HEK293 (cell line): ENCODE measurements around the gene KRTCAP2.

ENCODE experiments used
- CTCF ChIA-PET: fragments of 350-600 bp; formaldehyde crosslinking; extraction: SDS; loops from one replicate; lab custom pipeline; 2021; ENCODE audit warnings: antibody characterized with exemption; lab: Yijun Ruan, JAX
- POLR2A ChIA-PET: fragments of 300-600 bp; formaldehyde crosslinking; extraction: SDS; loops from one replicate; lab custom pipeline; 2020; ENCODE audit warnings: antibody characterized with exemption, inconsistent platforms; lab: Yijun Ruan, JAX
- H3K27ac ChIP-seq: fragments of 200-500 bp; sonication (Bioruptor generic); 2 replicates; pipeline ENCODE4 v1.5.1; 2014; ENCODE audit warnings: low read depth, low read length, control low read depth, inconsistent platforms; ENCODE audit errors: extremely low read depth
- H3K36me3 ChIP-seq, 2 experiments: fragments of 200-500 bp in 1 of 2; sonication (Bioruptor generic) in 1 of 2; 1 replicate in 1 of 2; 2 replicates in 1 of 2; pipeline ENCODE4 v1.5.1; 2014 to 2017; ENCODE audit warnings: inconsistent platforms in 2 of 2, low read length in 2 of 2; ENCODE audit not compliant: control insufficient read depth in 2 of 2, insufficient read depth in 1 of 2
- H3K4me1 ChIP-seq: fragments of 200-500 bp; sonication (Bioruptor generic); 2 replicates; pipeline ENCODE4 v1.5.1; 2014; ENCODE audit warnings: mild to moderate bottlenecking, low read length, inconsistent platforms; ENCODE audit not compliant: control insufficient read depth, insufficient read depth
- H3K4me3 ChIP-seq: 2 replicates; pipeline ENCODE4 v1.5.1; 2011; ENCODE audit warnings: low read depth, mild to moderate bottlenecking, control low read depth, low read length, moderate library complexity
- H3K9me3 ChIP-seq: fragments of 200-500 bp; sonication (Bioruptor generic); 2 replicates; pipeline ENCODE4 v1.5.1; 2014; ENCODE audit warnings: low read depth, low read length, inconsistent platforms; ENCODE audit not compliant: control insufficient read depth, insufficient read depth
- BCL11A ChIP-seq: fragments of 450-650 bp; formaldehyde crosslinking; IDR thresholded peaks from 2 replicates; pipeline ENCODE4 v1.5.1; 2016; ENCODE audit warnings: low read depth, missing biosample characterization, missing genetic modification characterization
- EGR2 ChIP-seq: fragments of 450-650 bp; formaldehyde crosslinking; IDR thresholded peaks from 2 replicates; pipeline ENCODE4 v1.5.1; 2016; ENCODE audit warnings: low read depth, missing biosample characterization, missing genetic modification characterization
- HOXC10 ChIP-seq: sonication (generic); formaldehyde crosslinking; IDR thresholded peaks from 2 replicates; pipeline ENCODE4 v1.8.1; 2023; ENCODE audit warnings: mild to moderate bottlenecking, missing genetic modification reagents
- HOXD13 ChIP-seq: sonication (generic); formaldehyde crosslinking; IDR thresholded peaks from 2 replicates; pipeline ENCODE4 v1.8.0; 2022; ENCODE audit warnings: missing genetic modification reagents, borderline replicate concordance
- IKZF3 ChIP-seq: fragments of 450-650 bp; IDR thresholded peaks from 2 replicates; pipeline ENCODE4 v1.5.0; 2018; ENCODE audit warnings: missing biosample characterization, mild to moderate bottlenecking, missing genetic modification characterization, moderate library complexity
- SCRT2 ChIP-seq: fragments of 450-650 bp; formaldehyde crosslinking; IDR thresholded peaks from 2 replicates; pipeline ENCODE4 v1.5.1; 2016; ENCODE audit warnings: missing biosample characterization, missing genetic modification characterization
- TCF7L2 ChIP-seq: IDR thresholded peaks from 2 replicates; pipeline ENCODE4 v1.6.1; 2011; ENCODE audit warnings: low read depth, mild to moderate bottlenecking, inconsistent platforms, low read length, moderate library complexity, borderline replicate concordance
- ZBTB20 ChIP-seq: fragments of 450-650 bp; formaldehyde crosslinking; IDR thresholded peaks from 2 replicates; pipeline ENCODE4 v1.5.1; 2016; ENCODE audit warnings: missing biosample characterization, missing genetic modification characterization
- ZBTB48 ChIP-seq: fragments of 450-650 bp; formaldehyde crosslinking; IDR thresholded peaks from 2 replicates; pipeline ENCODE4 v1.5.1; 2016; ENCODE audit warnings: missing biosample characterization, missing genetic modification characterization
- ZNF114 ChIP-seq: fragments of 450-650 bp; formaldehyde crosslinking; IDR thresholded peaks from 2 replicates; pipeline ENCODE4 v1.5.0; 2017; ENCODE audit warnings: missing biosample characterization, missing genetic modification characterization
- ZNF138 ChIP-seq: fragments of 450-650 bp; formaldehyde crosslinking; IDR thresholded peaks from 2 replicates; pipeline ENCODE4 v1.5.1; 2016; ENCODE audit warnings: missing biosample characterization, missing genetic modification characterization, borderline replicate concordance
- ZNF202 ChIP-seq: fragments of 450-650 bp; formaldehyde crosslinking; IDR thresholded peaks from 2 replicates; pipeline ENCODE4 v1.5.1; 2016; ENCODE audit warnings: missing biosample characterization, missing genetic modification characterization, borderline replicate concordance
- ZNF221 ChIP-seq: fragments of 450-650 bp; formaldehyde crosslinking; IDR thresholded peaks from 2 replicates; pipeline ENCODE4 v1.5.1; 2017; ENCODE audit warnings: missing biosample characterization, missing genetic modification characterization, borderline replicate concordance
- ZNF311 ChIP-seq: fragments of 450-650 bp; formaldehyde crosslinking; IDR thresholded peaks from 2 replicates; pipeline ENCODE4 v1.5.1; 2017; ENCODE audit warnings: missing biosample characterization, missing genetic modification characterization, borderline replicate concordance
- ZNF501 ChIP-seq: fragments of 450-650 bp; formaldehyde crosslinking; IDR thresholded peaks from 2 replicates; pipeline ENCODE4 v1.5.1; 2016; ENCODE audit warnings: missing biosample characterization, missing genetic modification characterization
- ZNF518A ChIP-seq: fragments of 450-650 bp; formaldehyde crosslinking; conservative IDR thresholded peaks from 2 replicates; pipeline ENCODE4 v1.5.1; 2016; ENCODE audit warnings: low read depth, missing biosample characterization, missing genetic modification characterization
- ZNF558 ChIP-seq: fragments of 450-650 bp; formaldehyde crosslinking; IDR thresholded peaks from 2 replicates; pipeline ENCODE4 v1.5.1; 2016; ENCODE audit warnings: missing biosample characterization, missing genetic modification characterization
- ZNF621 ChIP-seq: fragments of 450-650 bp; formaldehyde crosslinking; IDR thresholded peaks from 2 replicates; pipeline ENCODE4 v1.5.1; 2017; ENCODE audit warnings: missing biosample characterization, missing genetic modification characterization
- ZNF626 ChIP-seq: fragments of 450-650 bp; sonication (Bioruptor Pico); formaldehyde crosslinking; IDR thresholded peaks from 2 replicates; pipeline ENCODE4 v1.5.1; 2018; ENCODE audit warnings: missing biosample characterization, missing genetic modification characterization, inconsistent platforms
- ZNF837 ChIP-seq: fragments of 450-650 bp; formaldehyde crosslinking; IDR thresholded peaks from 2 replicates; pipeline ENCODE4 v1.5.1; 2016; ENCODE audit warnings: missing biosample characterization, missing genetic modification characterization
- ZSCAN16 ChIP-seq: fragments of 450-650 bp; formaldehyde crosslinking; IDR thresholded peaks from 2 replicates; pipeline ENCODE4 v1.5.1; 2016; ENCODE audit warnings: missing biosample characterization, missing genetic modification characterization
- ZSCAN23 ChIP-seq: fragments of 450-650 bp; formaldehyde crosslinking; IDR thresholded peaks from 2 replicates; pipeline ENCODE4 v1.5.1; 2016; ENCODE audit warnings: missing biosample characterization, missing genetic modification characterization
- TF ChIP-seq, protein P1 (sequence below): fragments of 450-650 bp; formaldehyde crosslinking; IDR thresholded peaks from 2 replicates; pipeline ENCODE4 v1.5.1; 2016; ENCODE audit warnings: missing biosample characterization, missing genetic modification characterization
- TF ChIP-seq, protein P2 (sequence below): fragments of 450-650 bp; formaldehyde crosslinking; IDR thresholded peaks from 2 replicates; pipeline ENCODE4 v1.5.1; 2016; ENCODE audit warnings: missing biosample characterization, missing genetic modification characterization, borderline replicate concordance
- TF ChIP-seq, protein P3 (sequence below): fragments of 450-650 bp; formaldehyde crosslinking; IDR thresholded peaks from 2 replicates; pipeline ENCODE4 v1.5.1; 2016; ENCODE audit warnings: missing biosample characterization, missing genetic modification characterization

The KRTCAP2 gene

DNA sequence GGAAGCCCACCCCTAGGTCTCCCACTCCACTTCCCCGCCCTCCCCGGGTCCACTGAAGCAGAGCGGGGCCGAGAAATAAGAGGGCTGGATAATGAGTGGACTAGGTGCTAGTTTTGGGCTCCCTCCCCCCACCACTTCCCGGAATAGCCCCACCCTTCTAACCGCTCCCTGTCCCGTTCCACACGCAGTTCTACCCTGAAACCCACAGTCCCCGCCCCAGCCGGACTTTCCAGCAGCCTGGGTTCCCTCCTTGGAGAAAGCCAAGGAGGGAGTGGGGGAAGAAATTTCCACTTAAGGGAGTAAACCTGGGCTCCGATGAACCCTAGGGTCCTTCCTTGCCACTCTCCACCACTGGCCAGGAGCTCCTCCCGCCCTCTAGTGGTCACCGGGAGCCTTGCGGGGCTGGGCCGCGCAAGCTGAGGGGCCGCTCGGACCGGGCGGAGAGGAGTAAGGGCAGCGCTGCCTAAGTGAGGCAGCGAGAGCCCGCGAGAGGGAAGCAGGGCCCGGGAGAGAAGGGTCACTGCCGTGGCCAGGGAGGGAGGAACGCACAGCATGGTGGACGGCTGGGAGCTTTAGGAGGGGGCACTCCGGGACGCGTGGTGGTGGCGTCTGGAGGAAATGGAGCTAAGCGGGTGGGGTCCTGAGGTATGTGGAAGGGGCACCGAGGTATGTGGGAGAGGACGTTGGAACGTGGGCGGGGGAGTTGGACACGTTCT lies 20.3 kb upstream of the KRTCAP2 start:
- ChIA-PET CTCF (interaction anchor here (0.6 to 3.8 kb wide), 28 partner anchors 9 to 1209 kb away, joined by 3 to 60 read pairs (median 4); partner anchors contain the start of genes FDPS, KRTCAP2, MTX1 and THBS3), POLR2A (interaction anchor here (0.7 to 2.3 kb wide), 21 partner anchors 9 to 192 kb away, joined by 3 to 11 read pairs (median 4); partner anchors contain the start of genes ENTREP3, KRTCAP2, SCAMP3 and SLC50A1)
- Histone ChIP-seq H3K4me1 (peaks cover 3% of the 10 kb centered on the region; the same call in 1 of the 2 replicates), H3K27ac (peak overlapping the region; percentile 42; the same call in 1 of the 2 replicates), H3K4me3 (peak overlapping the region; percentile 40), H3K36me3 (peaks cover 0 to 22% of the 10 kb centered on the region in 2 experiments; a peak in 1 of 3 replicates), H3K9me3 (no peaks in the 10 kb centered on the region)
- TF ChIP-seq, protein P1, sequence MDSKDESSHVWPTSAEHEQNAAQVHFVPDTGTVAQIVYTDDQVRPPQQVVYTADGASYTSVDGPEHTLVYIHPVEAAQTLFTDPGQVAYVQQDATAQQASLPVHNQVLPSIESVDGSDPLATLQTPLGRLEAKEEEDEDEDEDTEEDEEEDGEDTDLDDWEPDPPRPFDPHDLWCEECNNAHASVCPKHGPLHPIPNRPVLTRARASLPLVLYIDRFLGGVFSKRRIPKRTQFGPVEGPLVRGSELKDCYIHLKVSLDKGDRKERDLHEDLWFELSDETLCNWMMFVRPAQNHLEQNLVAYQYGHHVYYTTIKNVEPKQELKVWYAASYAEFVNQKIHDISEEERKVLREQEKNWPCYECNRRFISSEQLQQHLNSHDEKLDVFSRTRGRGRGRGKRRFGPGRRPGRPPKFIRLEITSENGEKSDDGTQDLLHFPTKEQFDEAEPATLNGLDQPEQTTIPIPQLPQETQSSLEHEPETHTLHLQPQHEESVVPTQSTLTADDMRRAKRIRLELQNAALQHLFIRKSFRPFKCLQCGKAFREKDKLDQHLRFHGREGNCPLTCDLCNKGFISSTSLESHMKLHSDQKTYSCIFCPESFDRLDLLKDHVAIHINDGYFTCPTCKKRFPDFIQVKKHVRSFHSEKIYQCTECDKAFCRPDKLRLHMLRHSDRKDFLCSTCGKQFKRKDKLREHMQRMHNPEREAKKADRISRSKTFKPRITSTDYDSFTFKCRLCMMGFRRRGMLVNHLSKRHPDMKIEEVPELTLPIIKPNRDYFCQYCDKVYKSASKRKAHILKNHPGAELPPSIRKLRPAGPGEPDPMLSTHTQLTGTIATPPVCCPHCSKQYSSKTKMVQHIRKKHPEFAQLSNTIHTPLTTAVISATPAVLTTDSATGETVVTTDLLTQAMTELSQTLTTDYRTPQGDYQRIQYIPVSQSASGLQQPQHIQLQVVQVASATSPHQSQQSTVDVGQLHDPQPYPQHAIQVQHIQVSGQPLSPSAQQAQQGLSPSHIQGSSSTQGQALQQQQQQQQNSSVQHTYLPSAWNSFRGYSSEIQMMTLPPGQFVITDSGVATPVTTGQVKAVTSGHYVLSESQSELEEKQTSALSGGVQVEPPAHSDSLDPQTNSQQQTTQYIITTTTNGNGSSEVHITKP (tag by site-specific recombination), result peak; percentile 42
- peak; percentile 80 for TF ChIP-seq ZNF501 (tag by site-specific recombination)
- no peak for TF ChIP-seq ZNF837 (tag by site-specific recombination)
- TF ChIP-seq ZNF626, result no peak
- no peak; the same call in 1 of the 2 replicates for TF ChIP-seq ZNF558 (tag by site-specific recombination)
- TF ChIP-seq ZNF221 (tag by site-specific recombination), result no peak
- no peak for TF ChIP-seq ZNF311 (tag by site-specific recombination)
- TF ChIP-seq, protein P2, sequence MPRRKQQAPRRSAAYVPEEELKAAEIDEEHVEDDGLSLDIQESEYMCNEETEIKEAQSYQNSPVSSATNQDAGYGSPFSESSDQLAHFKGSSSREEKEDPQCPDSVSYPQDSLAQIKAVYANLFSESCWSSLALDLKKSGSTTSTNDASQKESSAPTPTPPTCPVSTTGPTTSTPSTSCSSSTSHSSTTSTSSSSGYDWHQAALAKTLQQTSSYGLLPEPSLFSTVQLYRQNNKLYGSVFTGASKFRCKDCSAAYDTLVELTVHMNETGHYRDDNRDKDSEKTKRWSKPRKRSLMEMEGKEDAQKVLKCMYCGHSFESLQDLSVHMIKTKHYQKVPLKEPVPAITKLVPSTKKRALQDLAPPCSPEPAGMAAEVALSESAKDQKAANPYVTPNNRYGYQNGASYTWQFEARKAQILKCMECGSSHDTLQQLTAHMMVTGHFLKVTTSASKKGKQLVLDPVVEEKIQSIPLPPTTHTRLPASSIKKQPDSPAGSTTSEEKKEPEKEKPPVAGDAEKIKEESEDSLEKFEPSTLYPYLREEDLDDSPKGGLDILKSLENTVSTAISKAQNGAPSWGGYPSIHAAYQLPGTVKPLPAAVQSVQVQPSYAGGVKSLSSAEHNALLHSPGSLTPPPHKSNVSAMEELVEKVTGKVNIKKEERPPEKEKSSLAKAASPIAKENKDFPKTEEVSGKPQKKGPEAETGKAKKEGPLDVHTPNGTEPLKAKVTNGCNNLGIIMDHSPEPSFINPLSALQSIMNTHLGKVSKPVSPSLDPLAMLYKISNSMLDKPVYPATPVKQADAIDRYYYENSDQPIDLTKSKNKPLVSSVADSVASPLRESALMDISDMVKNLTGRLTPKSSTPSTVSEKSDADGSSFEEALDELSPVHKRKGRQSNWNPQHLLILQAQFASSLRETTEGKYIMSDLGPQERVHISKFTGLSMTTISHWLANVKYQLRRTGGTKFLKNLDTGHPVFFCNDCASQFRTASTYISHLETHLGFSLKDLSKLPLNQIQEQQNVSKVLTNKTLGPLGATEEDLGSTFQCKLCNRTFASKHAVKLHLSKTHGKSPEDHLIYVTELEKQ, result no peak
- peak; percentile 99 for TF ChIP-seq ZBTB48 (tag by site-specific recombination)
- TF ChIP-seq ZBTB20 (tag by site-specific recombination), result peak; percentile 93
- TF ChIP-seq ZNF202 (tag by site-specific recombination), result no peak
- no peak for TF ChIP-seq SCRT2 (tag by site-specific recombination)
- TF ChIP-seq ZNF138 (tag by site-specific recombination), result no peak
- no peak for TF ChIP-seq HOXD13 (CRISPR knock-in tag)
- TF ChIP-seq BCL11A, result peak; percentile 80
- TF ChIP-seq TCF7L2, result no peak
- TF ChIP-seq, protein P3, sequence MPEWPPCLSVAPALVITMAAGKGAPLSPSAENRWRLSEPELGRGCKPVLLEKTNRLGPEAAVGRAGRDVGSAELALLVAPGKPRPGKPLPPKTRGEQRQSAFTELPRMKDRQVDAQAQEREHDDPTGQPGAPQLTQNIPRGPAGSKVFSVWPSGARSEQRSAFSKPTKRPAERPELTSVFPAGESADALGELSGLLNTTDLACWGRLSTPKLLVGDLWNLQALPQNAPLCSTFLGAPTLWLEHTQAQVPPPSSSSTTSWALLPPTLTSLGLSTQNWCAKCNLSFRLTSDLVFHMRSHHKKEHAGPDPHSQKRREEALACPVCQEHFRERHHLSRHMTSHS (tag by site-specific recombination), result no peak
- peak; percentile 98 for TF ChIP-seq EGR2
- TF ChIP-seq ZNF621, result no peak
- TF ChIP-seq HOXC10 (CRISPR knock-in tag), result no peak
- no peak for TF ChIP-seq ZSCAN23 (tag by site-specific recombination)
- no peak for TF ChIP-seq ZSCAN16 (tag by site-specific recombination)
- no peak for TF ChIP-seq ZNF114
- TF ChIP-seq IKZF3 (tag by site-specific recombination), result peak; percentile 80; the same call in 1 of the 2 replicates
- TF ChIP-seq ZNF518A (tag by site-specific recombination), result no peak
